ENCODE results near the gene ABTB2.

Gene ABTB2

DNA sequence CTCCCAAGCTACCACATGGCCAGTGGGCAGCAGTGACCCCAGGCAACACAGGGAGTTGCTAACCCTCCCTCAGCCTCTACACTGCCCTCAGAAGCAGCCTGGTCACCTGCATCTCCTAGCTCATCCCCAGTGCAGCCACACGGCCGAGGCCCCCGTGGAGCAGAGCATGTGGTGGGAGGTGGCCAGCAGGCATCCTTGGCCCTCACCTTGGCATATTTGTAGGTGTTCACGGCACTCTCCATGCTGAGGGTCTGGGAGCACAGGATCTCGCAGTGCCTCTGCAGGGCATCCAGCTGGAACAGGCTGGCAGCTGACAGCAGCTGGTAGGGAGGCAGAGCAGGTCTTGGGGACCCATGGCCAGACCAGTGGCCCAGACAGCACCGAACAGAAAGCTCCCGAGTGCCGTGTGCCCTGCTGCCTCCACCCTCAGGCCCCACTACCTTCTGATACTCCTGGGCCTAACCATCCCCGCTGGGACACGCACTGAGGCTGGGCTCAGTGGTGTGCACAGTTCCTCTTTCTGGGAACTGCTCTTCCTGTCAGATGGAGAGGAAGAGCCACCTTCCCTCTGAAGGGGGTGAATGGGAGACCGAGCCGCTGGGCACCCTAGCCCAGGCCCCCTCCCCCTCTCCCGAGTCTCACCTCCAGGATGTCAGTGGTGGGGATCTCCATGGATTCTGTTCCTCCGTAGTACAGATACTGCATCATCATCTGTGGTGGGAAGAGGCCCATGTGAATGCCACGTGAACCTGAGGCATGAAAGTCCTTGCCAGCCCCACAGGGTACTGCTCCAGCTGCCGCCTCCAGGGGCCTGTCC, 203.5 kb downstream of the ABTB2 start:
- DNase-seq (ENCODE audit: low read depth in 3 of 3, low spot score in 1 of 3) = no peak

DNA sequence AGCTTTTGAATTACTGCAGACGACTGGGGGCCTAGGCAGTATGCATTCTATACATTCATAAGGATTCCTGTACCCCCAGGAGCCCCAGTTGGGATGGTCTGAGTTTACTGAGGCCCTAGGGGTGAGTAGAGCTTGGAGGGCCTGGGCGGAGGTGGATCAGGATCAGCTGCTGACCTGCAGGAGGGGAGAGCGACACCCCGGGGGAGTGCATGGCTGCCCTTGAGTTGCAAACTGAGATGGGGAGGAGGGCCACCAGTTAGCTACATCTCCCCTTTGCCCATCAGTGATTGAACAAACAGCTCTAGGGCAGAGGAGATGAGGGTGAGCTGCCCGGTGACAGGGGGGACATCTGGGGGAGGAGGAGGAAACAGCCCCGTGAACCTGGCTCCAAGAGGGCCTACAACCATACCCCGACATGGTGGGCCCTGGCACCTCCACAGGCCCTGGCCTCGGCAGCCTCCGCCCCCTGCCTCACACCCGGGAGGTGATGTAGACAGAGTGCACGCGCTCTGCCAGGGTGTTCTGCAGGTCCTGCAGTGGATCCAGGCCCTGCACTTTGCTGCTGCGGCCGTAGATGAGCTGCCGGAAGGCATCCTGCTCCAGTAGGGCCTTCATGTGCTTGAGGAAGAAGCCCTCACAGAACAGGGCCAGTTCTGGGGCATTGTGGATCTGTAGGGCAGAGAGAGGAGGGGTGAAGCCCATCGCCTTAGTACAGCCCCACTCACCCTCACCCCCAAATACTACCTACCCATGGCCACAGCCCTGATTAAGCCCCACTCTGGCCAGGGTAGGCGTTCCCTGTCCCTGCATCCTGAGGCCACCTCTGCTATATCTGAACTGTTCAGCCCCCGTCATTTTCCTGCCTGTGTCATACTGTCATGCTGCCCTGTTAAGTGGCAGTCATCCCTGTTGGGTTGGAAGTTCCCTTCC, 205.6 kb downstream of the ABTB2 start:
- DNase-seq (ENCODE audit: low read depth in 3 of 3, low spot score in 1 of 3) = no peak

DNA sequence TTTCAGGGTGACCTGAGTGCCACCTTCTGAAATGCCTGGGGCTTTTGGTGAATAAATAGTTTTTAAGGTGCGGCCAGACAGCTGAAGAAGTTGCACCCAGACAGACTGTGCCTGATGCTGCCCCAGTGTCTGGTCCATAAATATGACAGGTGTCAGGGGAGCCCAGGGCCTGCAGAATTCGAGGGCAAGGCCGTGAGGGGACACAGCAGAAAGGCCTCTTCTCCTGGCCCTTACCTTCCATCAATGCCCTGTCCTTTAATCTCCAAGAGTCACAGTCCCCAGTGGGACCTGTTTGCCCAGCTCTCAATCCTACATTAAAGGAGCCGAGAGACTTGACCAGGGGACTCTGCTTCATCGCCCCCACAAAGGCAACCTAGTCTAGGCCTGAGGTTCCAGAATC, 206.6 kb downstream of the ABTB2 start:
- no peak for DNase-seq (ENCODE audit: low read depth in 3 of 3, low spot score in 1 of 3)

DNA sequence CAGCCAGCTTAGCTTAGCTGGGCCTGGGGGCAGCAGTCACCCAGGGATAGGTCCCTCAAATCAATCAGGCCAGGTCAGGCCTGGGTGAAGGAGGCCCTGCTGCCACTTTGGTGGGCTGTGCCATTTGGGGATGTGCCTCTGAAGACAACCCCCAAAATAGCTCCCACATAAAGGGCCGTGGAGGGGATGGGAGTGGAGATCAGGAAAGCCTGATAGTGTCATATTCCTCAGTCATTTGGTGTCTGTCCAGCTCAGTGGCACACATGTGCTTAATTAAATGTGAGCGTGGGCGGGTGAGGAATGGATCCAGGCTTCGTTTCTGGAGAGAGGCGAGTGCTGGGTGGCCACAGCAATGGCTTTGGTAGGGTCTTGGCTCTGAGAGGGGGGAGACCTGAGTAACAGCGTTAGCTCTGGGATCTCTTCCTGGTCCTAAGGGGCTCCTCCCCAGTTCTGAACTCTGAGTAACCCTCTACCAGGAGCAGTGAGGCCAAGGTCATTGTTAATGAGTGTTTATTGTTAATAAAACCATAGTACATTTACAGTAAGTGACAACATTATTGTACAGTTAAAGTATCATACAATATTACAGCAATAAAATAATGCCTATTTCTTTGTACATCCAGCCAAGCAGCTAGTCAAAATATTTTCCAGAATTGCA, 207.2 kb downstream of the ABTB2 start:
- no peak for DNase-seq (ENCODE audit: low read depth in 3 of 3, low spot score in 1 of 3)

- DNase-seq (ENCODE audit: low read depth in 3 of 3, low spot score in 1 of 3) = no peak
These were observed 208.0 kb downstream of the ABTB2 start for GRCh38 chr11:34149786-34150185.

GRCh38 chr11:34149274-34149673, 208.5 kb downstream of the ABTB2 start:
- no peak for DNase-seq (ENCODE audit: low read depth in 3 of 3, low spot score in 1 of 3)

GRCh38 chr11:34148504-34149165, 209.2 kb downstream of the ABTB2 start:
- DNase-seq (ENCODE audit: low read depth in 3 of 3, low spot score in 1 of 3) = no peak

DNA sequence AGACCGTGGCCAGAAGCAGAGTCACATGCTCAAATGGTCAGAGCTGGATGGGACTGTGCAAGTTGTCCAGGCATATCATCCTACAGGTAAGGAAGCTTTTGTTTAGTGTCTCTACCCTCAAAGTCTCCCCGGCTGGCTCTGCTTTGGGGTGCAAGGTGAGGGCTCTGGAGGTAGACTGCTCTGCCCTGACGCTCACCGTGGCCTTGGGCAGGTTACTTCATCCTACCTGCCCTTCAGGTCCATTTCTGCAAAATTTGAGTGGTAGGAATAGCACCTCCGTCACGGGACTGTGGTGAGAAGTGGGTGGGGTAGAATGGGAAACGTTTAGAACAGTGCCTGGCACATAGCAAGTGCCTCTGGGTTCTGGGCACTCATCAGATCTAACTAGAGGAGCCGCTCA, 210.2 kb downstream of the ABTB2 start:
- no peak for DNase-seq (ENCODE audit: low read depth in 3 of 3, low spot score in 1 of 3)

DNA sequence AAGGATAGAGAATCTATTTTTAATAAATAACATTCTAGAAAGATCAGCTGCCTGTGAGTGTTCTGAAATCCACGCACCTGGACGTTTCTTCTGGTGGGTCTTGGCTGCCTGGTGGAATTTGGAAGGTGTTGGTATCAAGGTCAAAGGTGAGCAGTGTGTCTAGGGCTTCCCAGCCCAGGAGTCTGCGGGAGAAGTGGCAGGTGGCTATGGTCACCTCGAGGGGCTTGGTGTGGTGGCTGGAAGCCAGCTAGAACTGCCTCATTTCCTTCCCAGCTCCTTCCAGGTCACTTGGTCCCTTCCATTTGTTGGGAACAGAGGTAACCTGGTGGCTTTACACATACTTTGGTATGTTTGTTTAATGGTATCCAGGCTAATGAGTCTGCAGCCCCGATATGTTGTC, 210.9 kb downstream of the ABTB2 start:
- no peak for DNase-seq (ENCODE audit: low read depth in 3 of 3, low spot score in 1 of 3)

DNA sequence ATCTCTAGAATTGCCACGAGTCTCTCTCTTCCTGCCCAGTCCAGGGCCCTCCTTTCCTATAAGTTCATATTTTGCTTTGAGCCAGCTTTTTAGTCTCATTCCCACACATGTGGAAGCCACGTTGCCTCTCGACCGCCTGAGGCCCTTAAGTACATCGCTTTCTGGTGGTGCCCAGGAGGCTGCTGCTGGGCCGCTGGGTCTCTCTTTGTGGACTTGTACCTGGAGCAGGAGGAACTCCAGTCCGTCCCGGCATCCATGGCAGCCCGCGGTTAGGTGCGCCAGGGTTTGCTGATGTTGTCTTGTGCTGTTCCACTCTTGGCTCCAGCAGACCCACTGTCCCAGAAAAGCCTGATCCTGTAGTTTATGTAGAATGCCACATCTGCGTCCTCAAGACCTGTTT, 211.4 kb downstream of the ABTB2 start:
- no peak for DNase-seq (ENCODE audit: low read depth in 3 of 3, low spot score in 1 of 3)

- DNase-seq (ENCODE audit: low read depth in 3 of 3, low spot score in 1 of 3) = no peak
These were observed 211.9 kb downstream of the ABTB2 start for GRCh38 chr11:34145847-34146381.

DNA sequence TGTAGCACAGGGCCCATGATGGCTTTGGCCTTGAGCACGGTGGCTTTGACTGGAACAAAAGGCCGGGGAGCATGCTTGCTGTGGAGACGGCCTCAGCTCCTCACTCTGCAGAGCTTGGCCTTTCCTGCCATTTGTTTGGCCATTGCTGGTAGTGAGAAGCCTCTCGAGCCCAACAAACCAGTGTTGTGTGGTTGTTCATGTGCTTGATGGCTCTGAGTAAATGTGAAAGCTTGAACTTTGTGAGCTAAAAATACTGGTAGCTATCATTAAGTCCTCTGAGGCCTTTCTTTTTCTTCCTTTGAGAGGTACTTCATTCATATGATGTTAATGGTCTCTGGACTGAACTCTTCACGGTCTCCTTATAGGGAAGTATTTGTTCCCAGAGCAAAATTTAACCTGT, 212.7 kb downstream of the ABTB2 start:
- DNase-seq (ENCODE audit: low read depth in 3 of 3, low spot score in 1 of 3) = no peak

DNA sequence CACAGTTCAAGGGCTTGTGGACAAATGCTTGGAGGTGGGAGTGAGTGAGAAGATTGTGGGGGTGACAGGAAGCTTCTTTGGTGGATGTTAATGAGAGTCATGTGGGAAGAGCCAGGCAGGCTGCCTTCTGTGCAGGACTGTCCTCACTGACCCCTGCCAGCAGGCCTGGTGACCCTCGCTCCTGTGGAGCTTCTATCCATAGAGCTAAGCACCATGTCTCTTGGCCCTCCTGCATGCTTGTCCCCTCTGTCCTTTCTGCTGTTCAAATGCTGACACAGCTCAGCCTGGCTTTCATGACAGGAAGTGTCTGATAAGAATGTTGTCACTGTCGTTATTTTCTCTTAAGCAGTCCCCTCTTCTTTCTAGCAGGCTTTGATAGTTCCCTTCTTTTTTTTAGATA, 214.8 kb downstream of the ABTB2 start:
- no peak for DNase-seq (ENCODE audit: low read depth in 3 of 3, low spot score in 1 of 3)

- no peak for DNase-seq (ENCODE audit: low read depth in 3 of 3, low spot score in 1 of 3)
These were observed 217.7 kb downstream of the ABTB2 start for GRCh38 chr11:34140149-34140548.

- no peak for DNase-seq (ENCODE audit: low read depth in 3 of 3, low spot score in 1 of 3)
These were observed 218.5 kb downstream of the ABTB2 start for GRCh38 chr11:34139346-34139745.

DNA sequence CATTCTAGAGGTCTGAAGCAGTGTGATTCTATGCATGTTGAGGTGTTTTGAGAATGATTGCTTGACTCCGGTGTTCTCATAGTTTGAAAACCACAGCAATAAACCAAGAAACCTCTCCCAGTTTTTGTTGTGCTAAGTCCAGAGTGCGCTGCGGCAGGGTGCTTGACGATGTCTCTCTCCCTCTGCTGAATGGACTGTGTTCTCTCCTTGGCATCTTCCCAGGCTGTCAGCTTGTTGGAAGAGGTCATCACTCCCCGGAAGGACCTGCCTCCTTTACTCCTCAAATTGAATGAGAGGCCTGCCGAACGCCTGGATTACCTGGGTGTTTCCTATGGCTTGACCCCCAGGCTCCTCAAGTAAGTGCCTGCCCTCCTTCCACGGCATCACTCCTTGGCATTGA, 221.4 kb downstream of the ABTB2 start:
- DNase-seq (ENCODE audit: low read depth in 3 of 3, low spot score in 1 of 3) = no peak

DNA sequence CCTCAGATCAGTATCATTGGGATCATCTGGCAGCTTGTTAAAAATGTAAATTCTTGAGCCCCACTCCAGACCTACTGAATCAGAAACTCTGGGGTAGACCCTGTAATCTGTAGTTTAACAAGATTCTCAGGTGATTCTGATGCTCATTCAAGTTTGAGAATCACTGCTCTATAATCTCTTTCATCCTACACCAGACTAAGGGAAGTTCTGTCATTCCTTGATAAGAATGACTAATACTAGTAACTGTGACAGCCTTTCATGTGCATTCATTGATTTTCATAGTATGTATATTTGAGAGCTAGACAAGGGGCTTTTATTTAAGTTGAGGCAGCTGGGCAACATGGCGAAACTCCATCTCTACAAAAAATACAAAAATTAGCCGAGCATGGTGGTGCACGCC, 222.4 kb downstream of the ABTB2 start:
- DNase-seq (ENCODE audit: low read depth in 3 of 3, low spot score in 1 of 3) = no peak

- no peak for DNase-seq (ENCODE audit: low read depth in 3 of 3, low spot score in 1 of 3)
These were observed 223.0 kb downstream of the ABTB2 start for GRCh38 chr11:34134765-34135164.

GRCh38 chr11:34132261-34132965, 225.4 kb downstream of the ABTB2 start:
- DNase-seq (ENCODE audit: low read depth in 3 of 3, low spot score in 1 of 3) = no peak

DNA sequence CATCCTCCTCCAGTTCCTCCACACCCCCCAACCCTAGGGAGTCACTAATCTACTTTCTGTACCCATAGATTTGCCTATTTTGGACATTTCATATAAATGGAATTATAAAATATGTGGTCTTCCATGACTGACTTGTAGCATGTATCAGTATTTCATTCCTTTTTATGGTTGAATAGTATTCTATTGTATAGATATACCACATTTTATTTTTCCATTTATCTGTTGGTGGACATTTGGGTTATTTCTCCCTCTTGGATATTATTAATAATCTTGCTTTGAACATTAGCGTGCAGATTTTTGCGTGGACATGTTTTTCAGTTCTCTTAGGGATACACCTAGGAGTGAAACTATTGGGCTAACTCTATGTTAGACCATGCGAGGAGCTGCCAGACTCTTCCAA, 229.0 kb downstream of the ABTB2 start:
- no peak for DNase-seq (ENCODE audit: low read depth in 3 of 3, low spot score in 1 of 3)

All from stimulated activated CD4-positive, alpha-beta T cell treated with anti-CD3 and anti-CD28 coated beads, TNF-alpha, amount 100 ng/mL, for 1 hour (primary cell).